Measurements from ENCODE around the gene NALCN. TPM values are rescaled to one million over a fixed set of nuclear protein-coding genes. Genes with fewer than 3 reads are reported as not detected.

Gene NALCN
- total and polyA plus RNA-seq, 2 of the 8 experiments (the other 6 are each of a cell fraction or from before 2014, with no cell fraction given), result 0.26 to 0.54 TPM

GRCh38 chr13:101393140-101393539, 23.2 kb downstream of the NALCN start:
- no peaks in the 10 kb centered on the region for H3K27me3 ChIP-seq (replicated peaks in 1 of 4; ENCODE audit: control insufficient read depth in 3 of 4, extremely low read depth in 1 of 4, insufficient read depth in 3 of 4, low read length in 3 of 4)
- no peak for FAIRE-seq

More at GRCh38 chr13:101393140-101393539, 23.2 kb downstream of the NALCN start:
- no peak overlapping the region for H4K8ac ChIP-seq (ENCODE audit: extremely low read depth, insufficient read depth, low read length)
- H3K23me2 ChIP-seq (ENCODE audit: low read depth, low read length), result 0 out of 2 replicates have a peak, but pooled peaks cover 1% of the 10 kb centered on the region
- H2BK20ac ChIP-seq (ENCODE audit: low read length), result no peak overlapping the region
- no peak overlapping the region for H3K18ac ChIP-seq (ENCODE audit: extremely low read depth, low read length)
- H2AFZ ChIP-seq (ENCODE audit: low read length), result 0 out of 2 replicates have a peak overlapping the region, but pooled peaks have one; percentile 18
- H4K5ac ChIP-seq (ENCODE audit: insufficient read length, low read depth, low read length), result no peak overlapping the region
- no peak overlapping the region for H3K14ac ChIP-seq (ENCODE audit: insufficient read length)
- H2BK15ac ChIP-seq (ENCODE audit: low read length), result no peak overlapping the region
- ChIA-PET POLR2A (ENCODE audit: partially characterized antibody) (no interaction called here), CTCF (ENCODE audit: partially characterized antibody) (no interaction called here)
- no peak overlapping the region for H4K91ac ChIP-seq (replicated peaks; ENCODE audit: insufficient read length, low read length)
- no peak overlapping the region for H2AK5ac ChIP-seq (ENCODE audit: low read depth, low read length)
- no peaks in the 10 kb centered on the region for H3K79me1 ChIP-seq (ENCODE audit: low read depth, low read length)
- H3K9me3 ChIP-seq (ENCODE audit: insufficient read depth in 2 of 2, low read depth in 1 of 2, low read length in 1 of 2), result no peaks in the 10 kb centered on the region
- H3K4me1 ChIP-seq (replicated peaks in 1 of 4; ENCODE audit: control insufficient read depth in 3 of 4, insufficient read depth in 4 of 4, low read length in 3 of 4), result no peaks in the 10 kb centered on the region
- no peaks in the 10 kb centered on the region for H3K36me3 ChIP-seq (ENCODE audit: control insufficient read depth in 2 of 4, insufficient read depth in 4 of 4, low read length in 3 of 4)
- 81% methylated on average over 3 of the region's 3 CpGs; no CpG with 5 or more reads in 1 of the 2 experiments for WGBS, 2 experiments (ENCODE audit: extremely low coverage in 1 of 2, insufficient coverage in 1 of 2, insufficient read length in 1 of 2, insufficient replicate concordance in 2 of 2, low coverage in 1 of 2, low lambda C conversion rate in 2 of 2, missing lambda C conversion rate in 1 of 2)
- H2BK12ac ChIP-seq (ENCODE audit: low read depth, low read length), result no peak overlapping the region
- no peak overlapping the region for H3K23ac ChIP-seq (ENCODE audit: insufficient read length)
- no peak overlapping the region for H3K4ac ChIP-seq (replicated peaks; ENCODE audit: insufficient read length, low read depth, low read length)
- H3K9ac ChIP-seq (replicated peaks in 1 of 4; ENCODE audit: extremely low read depth in 1 of 4, low read depth in 3 of 4, low read length in 3 of 4), result no peak overlapping the region
- TF ChIP-seq SIX5 (IDR thresholded peaks at IDR 0.05; ENCODE audit: low read depth, low read length) (no peak), CTBP2 (IDR thresholded peaks at IDR 0.05; ENCODE audit: borderline replicate concordance, insufficient read depth, insufficient read length, low read length) (no peak), SRF (IDR thresholded peaks at IDR 0.05; ENCODE audit: low read depth, low read length) (no peak), RAD21 (IDR thresholded peaks at IDR 0.05 in 1 of 2, conservative IDR thresholded peaks at IDR 0.05 in 1 of 2; ENCODE audit: low read depth in 2 of 2, low read length in 2 of 2) (no peak), TAF1 (IDR thresholded peaks at IDR 0.05; ENCODE audit: low read depth, low read length) (no peak)
- H4K20me1 ChIP-seq (replicated peaks in 1 of 2; ENCODE audit: control insufficient read depth in 1 of 2, insufficient read depth in 2 of 2, low read length in 2 of 2), result no peaks in the 10 kb centered on the region
- no peak overlapping the region for H3K27ac ChIP-seq (ENCODE audit: low read depth, low read length)
- H3K4me2 ChIP-seq (ENCODE audit: insufficient read depth in 1 of 2, low read depth in 2 of 2, low read length in 2 of 2), result no peak overlapping the region
- H3K4me3 ChIP-seq (ENCODE audit: extremely low read depth in 1 of 4, insufficient read depth in 2 of 4, low read depth in 3 of 4, low read length in 4 of 4), result no peak overlapping the region
- H2BK120ac ChIP-seq (replicated peaks; ENCODE audit: low read depth, low read length), result no peak overlapping the region
- H3K56ac ChIP-seq (replicated peaks; ENCODE audit: insufficient read length, low read depth, low read length), result no peak overlapping the region
- H2BK5ac ChIP-seq (ENCODE audit: low read depth, low read length), result no peak overlapping the region
- H3K79me2 ChIP-seq (ENCODE audit: control insufficient read depth in 1 of 2, insufficient read depth in 2 of 2, low read length in 2 of 2), result no peaks in the 10 kb centered on the region
- no peak for DNase-seq (ENCODE audit: low read depth in 1 of 2, low spot score in 2 of 2)

All from H1 (cell line).